SKM-1 treated with dmso at 0.1 percent for 144 hours (cell line): ENCODE measurements around the gene LRP11.
"Not testable (repeated sequence)": the region's sequence is repeated elsewhere in the genome, so short reads cannot be mapped to it uniquely, and the experiment has no call there.

ENCODE experiments used
- DNase-seq: peaks from one replicate; lab custom pipeline; 2025; ENCODE audit not compliant: unreplicated experiment; lab: John Stamatoyannopoulos, UW

The LRP11 gene

GRCh38 chr6:149869275-149869892 lies 5.2 kb upstream of the LRP11 start:
- no peak for DNase-seq

GRCh38 chr6:149867876-149868640 lies 3.9 kb upstream of the LRP11 start:
- no peak for DNase-seq

- peak; percentile 31 for DNase-seq
These were observed 698 bp upstream of the LRP11 start for GRCh38 chr6:149864578-149865535.

GRCh38 chr6:149862922-149863697 lies 1.0 kb downstream of the LRP11 start:
- DNase-seq: no peak

GRCh38 chr6:149862424-149862738 lies 1.8 kb downstream of the LRP11 start:
- not testable (repeated sequence) for DNase-seq

GRCh38 chr6:149861603-149862423 lies 2.3 kb downstream of the LRP11 start:
- DNase-seq: no peak

GRCh38 chr6:149860834-149861602 lies 3.1 kb downstream of the LRP11 start:
- no peak for DNase-seq

GRCh38 chr6:149860513-149860833 lies 3.7 kb downstream of the LRP11 start:
- DNase-seq: no peak

- DNase-seq: no peak
These were observed 4.2 kb downstream of the LRP11 start for GRCh38 chr6:149859938-149860337.

GRCh38 chr6:149859368-149859767 lies 4.8 kb downstream of the LRP11 start:
- no peak for DNase-seq

- DNase-seq: no peak
These were observed 6.6 kb downstream of the LRP11 start for GRCh38 chr6:149857541-149857940.

GRCh38 chr6:149856256-149856994 lies 7.7 kb downstream of the LRP11 start:
- DNase-seq: no peak

GRCh38 chr6:149855741-149856140 lies 8.4 kb downstream of the LRP11 start:
- no peak for DNase-seq

- DNase-seq: no peak
These were observed 9.0 kb downstream of the LRP11 start for GRCh38 chr6:149855040-149855654.

GRCh38 chr6:149854532-149854931 lies 9.6 kb downstream of the LRP11 start:
- DNase-seq: no peak

- not testable (repeated sequence) for DNase-seq
These were observed 10.1 kb downstream of the LRP11 start for GRCh38 chr6:149854017-149854416.

GRCh38 chr6:149852881-149853280 lies 11.3 kb downstream of the LRP11 start:
- DNase-seq: no peak

- DNase-seq: no peak
These were observed 12.0 kb downstream of the LRP11 start for GRCh38 chr6:149852180-149852579.
